Prostate gland (tissue), 2 donors: Measurements from ENCODE around the gene SERINC5. TPM values are rescaled to one million over a fixed set of nuclear protein-coding genes. Genes with fewer than 3 reads are reported as not detected.

ENCODE experiments used
- DNase-seq: peaks from one replicate; pipeline ENCODE4 v3.0.0-alpha.2; 2019; ENCODE audit warnings: low spot score
- H3K27ac ChIP-seq, 2 donors: fragments of 200-600 bp; sonication (generic); 2 replicates each; pipeline ENCODE4 v1.5.1; 2017 to 2019
- H3K27me3 ChIP-seq: fragments of 200-600 bp; sonication (generic); replicated peaks from 2 replicates; pipeline ENCODE4 v1.5.1; 2019; ENCODE audit not compliant: insufficient read depth
- H3K36me3 ChIP-seq, 2 donors: fragments of 200-600 bp; sonication (generic); 1 replicate in 1 of 2; 2 replicates in 1 of 2; pipeline versions ENCODE4 v1.5.1 to v1.8.1; 2017 to 2019
- H3K4me1 ChIP-seq: fragments of 200-600 bp; sonication (generic); replicated peaks from 2 replicates; pipeline ENCODE4 v1.5.1; 2019
- H3K4me3 ChIP-seq, 2 donors: fragments of 200-600 bp; sonication (generic); 2 replicates each; pipeline ENCODE4 v1.5.1; 2017 to 2019
- H3K9me3 ChIP-seq: fragments of 200-600 bp; sonication (generic); 2 replicates; pipeline ENCODE4 v1.5.1; 2017
- CTCF ChIP-seq, 4 experiments: fragments of 200-600 bp in 2 of 4; fragments of 450-650 bp in 2 of 4; sonication (generic) in 2 of 4; IDR thresholded peaks; 1 replicate in 3 of 4; 2 replicates in 1 of 4; pipeline ENCODE4 v1.5.1; 2016 to 2019; ENCODE audit warnings: antibody characterized with exemption in 4 of 4, mild to moderate bottlenecking in 2 of 4, moderate library complexity in 2 of 4
- POLR2A ChIP-seq: fragments of 450-650 bp; IDR thresholded peaks from one replicate; pipeline ENCODE4 v1.6.1; 2016; ENCODE audit warnings: antibody characterized with exemption, mild to moderate bottlenecking
- POLR2AphosphoS5 ChIP-seq: sonication (generic); formaldehyde crosslinking; IDR thresholded peaks from one replicate; pipeline ENCODE4 v1.6.1; 2017; ENCODE audit warnings: antibody characterized with exemption
- WGBS: methylation state at CpG from one replicate; pipeline ENCODE4 v1.1.5; 2018; 5-methylcytosine and 5-hydroxymethylcytosine counted together
- intact Hi-C: fragments of 100-400 bp; cut with DNase I; formaldehyde crosslinking; loops from one replicate; pipeline ENCODE4 v1.14.2; 2022
- total RNA-seq, 2 donors: library from RNA; depleted of rRNA; stranded (reverse); fragments of >200 nt; gene quantifications; one replicate each; pipeline ENCODE4 v1.1.0, GENCODE V29; 2016

Gene SERINC5
- total RNA-seq, 2 donors from 2014 or later, result 127 to 205 TPM

GRCh38 chr5:80153586-80154126 lies 102.2 kb downstream of the SERINC5 start:
- Histone ChIP-seq H3K36me3 (no peaks in the 10 kb centered on the region), H3K4me3 (no peak overlapping the region), H3K9me3 (no peaks in the 10 kb centered on the region), H3K27me3 (no peaks in the 10 kb centered on the region), H3K4me1 (peaks cover 8% of the 10 kb centered on the region), H3K27ac (peak overlapping the region; percentile 18 to 29)
- peak; percentile 37 for DNase-seq
- TF ChIP-seq POLR2A (no peak), CTCF (IDR thresholded peaks at IDR 0.05) (no peak), POLR2AphosphoS5 (no peak)
- WGBS, result 42% methylated on average over 8 of the region's 8 CpGs
- intact Hi-C loops, result no loop called here

DNA sequence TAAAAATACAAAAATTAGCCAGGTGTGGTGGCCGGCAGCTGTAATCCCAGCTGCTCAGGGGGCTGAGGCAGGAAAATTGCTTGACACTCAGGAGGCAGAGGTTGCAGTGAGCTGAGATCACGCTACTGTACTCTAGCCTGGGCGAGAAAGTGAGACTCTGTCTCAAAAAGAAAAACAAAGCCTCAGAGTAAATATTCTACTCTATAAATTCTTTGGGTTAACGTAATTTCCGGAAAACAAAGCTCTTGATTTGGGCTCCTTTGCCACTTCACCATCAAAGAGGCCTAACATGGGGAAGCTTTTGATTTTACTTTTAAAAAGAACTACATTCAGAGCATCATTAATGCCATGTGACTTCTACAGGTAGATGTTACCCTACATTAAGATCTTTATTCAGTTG lies 103.1 kb downstream of the SERINC5 start:
- Histone ChIP-seq H3K27ac (peak overlapping the region in 1 of 2 donors; percentile 29), H3K4me3 (no peak overlapping the region), H3K4me1 (peaks cover 8% of the 10 kb centered on the region), H3K9me3 (no peaks in the 10 kb centered on the region), H3K36me3 (no peaks in the 10 kb centered on the region), H3K27me3 (no peaks in the 10 kb centered on the region)
- TF ChIP-seq POLR2AphosphoS5, result no peak
- TF ChIP-seq POLR2A, result no peak
- no peak for TF ChIP-seq CTCF (IDR thresholded peaks at IDR 0.05)
- no peak for DNase-seq
- intact Hi-C loops, result no loop called here
- 65% methylated on average over 5 of the region's 5 CpGs for WGBS

GRCh38 chr5:80151890-80152289 lies 104.0 kb downstream of the SERINC5 start:
- H3K4me1 ChIP-seq, result peaks cover 8% of the 10 kb centered on the region
- H3K36me3 ChIP-seq, result no peaks in the 10 kb centered on the region
- peak overlapping the region in 1 of 2 donors; percentile 29 for H3K27ac ChIP-seq
- H3K27me3 ChIP-seq, result no peaks in the 10 kb centered on the region
- TF ChIP-seq POLR2A (no peak), POLR2AphosphoS5 (no peak), CTCF (IDR thresholded peaks at IDR 0.05) (no peak)
- intact Hi-C loops, result no loop called here
- DNase-seq, result no peak
- no peaks in the 10 kb centered on the region for H3K9me3 ChIP-seq
- H3K4me3 ChIP-seq, result no peak overlapping the region
- WGBS, result 87% methylated on average over 6 of the region's 6 CpGs

DNA sequence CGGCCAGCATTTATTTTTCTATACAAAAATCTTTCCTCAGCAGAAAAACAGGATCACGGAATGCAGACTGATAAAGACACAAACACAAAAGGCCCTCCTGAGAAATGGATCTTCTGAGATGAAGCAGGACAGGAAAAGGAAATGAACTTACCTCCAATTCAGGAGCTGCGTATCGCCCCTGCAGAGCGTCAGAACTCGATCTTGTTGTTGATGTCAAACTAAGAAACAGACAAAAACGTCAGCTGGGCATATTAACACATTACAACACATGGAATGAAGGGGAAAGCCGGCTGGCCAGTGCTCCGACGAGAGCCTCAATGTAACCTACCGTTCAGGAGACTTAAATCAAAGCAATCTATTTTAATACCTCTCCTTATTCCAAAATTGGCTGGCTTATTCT lies 105.1 kb downstream of the SERINC5 start:
- intact Hi-C loops, result no loop called here
- 84% methylated on average over 11 of the region's 11 CpGs for WGBS
- Histone ChIP-seq H3K4me1 (peaks cover 8% of the 10 kb centered on the region), H3K27me3 (no peaks in the 10 kb centered on the region), H3K36me3 (no peaks in the 10 kb centered on the region), H3K27ac (no peak overlapping the region), H3K9me3 (no peaks in the 10 kb centered on the region), H3K4me3 (no peak overlapping the region)
- no peak for DNase-seq
- no peak for TF ChIP-seq POLR2AphosphoS5
- no peak for TF ChIP-seq CTCF (IDR thresholded peaks at IDR 0.05)
- no peak for TF ChIP-seq POLR2A

- H3K9me3 ChIP-seq, result no peaks in the 10 kb centered on the region
- H3K4me3 ChIP-seq, result no peak overlapping the region
- TF ChIP-seq CTCF (IDR thresholded peaks at IDR 0.05) (no peak), POLR2A (no peak), POLR2AphosphoS5 (no peak)
- H3K36me3 ChIP-seq, result no peaks in the 10 kb centered on the region
- intact Hi-C loops, result no loop called here
- peaks cover 8% of the 10 kb centered on the region for H3K4me1 ChIP-seq
- WGBS, result 78% methylated on average over 3 of the region's 3 CpGs
- peak overlapping the region in 1 of 2 donors; percentile 33 for H3K27ac ChIP-seq
- H3K27me3 ChIP-seq, result no peaks in the 10 kb centered on the region
- no peak for DNase-seq
Observed at GRCh38 chr5:80149161-80149609, 106.7 kb downstream of the SERINC5 start.
